Endodermal cell (in vitro differentiated cells): ENCODE measurements around the gene ERC1. TPM values are rescaled to one million over a fixed set of nuclear protein-coding genes. Genes with fewer than 3 reads are reported as not detected.

Experiments
- DNase-seq: peaks from one replicate; pipeline ENCODE4 v3.0.0-alpha.2; 2017
- H3K27ac ChIP-seq: 2 replicates; pipeline ENCODE4 v1.5.1; 2013; ENCODE audit warnings: mild to moderate bottlenecking, low read depth, low read length, moderate library complexity
- H3K27me3 ChIP-seq: 2 replicates; pipeline ENCODE4 v1.6.1; 2013; ENCODE audit warnings: mild to moderate bottlenecking, low read length, moderate library complexity; ENCODE audit not compliant: insufficient read depth, control insufficient read depth, poor library complexity, severe bottlenecking
- H3K36me3 ChIP-seq: 2 replicates; pipeline ENCODE4 v1.7.0; 2013; ENCODE audit warnings: mild to moderate bottlenecking, low read length, moderate library complexity; ENCODE audit not compliant: control insufficient read depth, insufficient read depth
- H3K4me1 ChIP-seq: one replicate; pipeline ENCODE4 v1.7.0; 2013; ENCODE audit warnings: low read length; ENCODE audit not compliant: control insufficient read depth, insufficient read depth
- H3K4me3 ChIP-seq: 2 replicates; pipeline ENCODE4 v1.5.1; 2013; ENCODE audit warnings: mild to moderate bottlenecking, low read length, moderate library complexity
- H3K9ac ChIP-seq: 2 replicates; pipeline ENCODE4 v1.6.1; 2013; ENCODE audit warnings: mild to moderate bottlenecking, low read length, moderate library complexity; ENCODE audit not compliant: poor library complexity, severe bottlenecking; ENCODE audit errors: extremely low read depth
- H3K9me3 ChIP-seq: 2 replicates; pipeline ENCODE4 v1.6.1; 2013; ENCODE audit warnings: mild to moderate bottlenecking, low read length, moderate library complexity; ENCODE audit not compliant: control insufficient read depth
- H3K27ac Mint-ChIP-seq: 2 replicates; pipeline ENCODE4 v1.8.0; 2020; ENCODE audit warnings: mixed read lengths
- H3K27me3 Mint-ChIP-seq: 2 replicates; pipeline ENCODE4 v1.8.0; 2021; ENCODE audit warnings: mild to moderate bottlenecking, mixed read lengths; ENCODE audit not compliant: insufficient read depth
- H3K36me3 Mint-ChIP-seq: 2 replicates; pipeline ENCODE4 v1.8.0; 2020; ENCODE audit warnings: low read depth, mixed read lengths
- H3K4me1 Mint-ChIP-seq: 2 replicates; pipeline ENCODE4 v1.8.0; 2020; ENCODE audit warnings: mixed read lengths
- H3K4me3 Mint-ChIP-seq: 2 replicates; pipeline ENCODE4 v1.8.0; 2020; ENCODE audit warnings: mild to moderate bottlenecking, moderate library complexity, mixed read lengths
- H3K9me3 Mint-ChIP-seq: 2 replicates; pipeline ENCODE4 v1.8.0; 2020; ENCODE audit warnings: mild to moderate bottlenecking, mixed read lengths
- CTCF ChIP-seq: fragments of 200-600 bp; sonication (generic); conservative IDR thresholded peaks from 2 replicates; pipeline ENCODE4 v1.5.0; 2021; ENCODE audit warnings: antibody characterized with exemption, mild to moderate bottlenecking
- WGBS, 2 experiments: methylation state at CpG; one replicate each; pipeline versions ENCODE4 v1.1.5 to v1.1.7; 2013; ENCODE audit warnings: missing lambda C conversion rate in 2 of 2, mixed read lengths in 1 of 2; ENCODE audit not compliant: insufficient coverage in 1 of 2, insufficient read length in 1 of 2; 5-methylcytosine and 5-hydroxymethylcytosine counted together
- total RNA-seq, 2 donors: library from RNA; stranded (reverse); fragmentation: NEBNext Ultra II Directional in 1 of 2; extraction: Animal tissue kit (Norgen Biotek cat#: 25700) in 1 of 2; gene quantifications; 2 replicates in 1 of 2; 3 replicates in 1 of 2; pipeline ENCODE4 v1.2.1, GENCODE V29; 2021

The ERC1 gene
- total RNA-seq, 2 donors from 2014 or later, result 60.6 to 159 TPM

GRCh38 chr12:1064317-1064716 is 73.3 kb downstream of the ERC1 start:
- Histone ChIP-seq H3K4me1 (no peaks in the 10 kb centered on the region), H3K9me3 (peaks cover 39% of the 10 kb centered on the region), H3K4me3 (peak overlapping the region; percentile 23), H3K27ac (no peak overlapping the region), H3K9ac (no peak overlapping the region), H3K27me3 (no peaks in the 10 kb centered on the region), H3K36me3 (peaks cover 17% of the 10 kb centered on the region)
- Mint-ChIP-seq H3K4me3 (no peak overlapping the region), H3K9me3 (peaks cover 51% of the 10 kb centered on the region), H3K4me1 (no peaks in the 10 kb centered on the region), H3K36me3 (peaks cover 53% of the 10 kb centered on the region), H3K27ac (no peak overlapping the region), H3K27me3 (no peaks in the 10 kb centered on the region)
- DNase-seq, result no peak
- whole genome bisulfite sequencing, 2 experiments, result 93 to 98% methylated on average over 2 of the region's 2 CpGs
- TF ChIP-seq CTCF, result no peak

GRCh38 chr12:1065629-1066028 is 74.6 kb downstream of the ERC1 start:
- Histone ChIP-seq H3K9me3 (peaks cover 32% of the 10 kb centered on the region), H3K9ac (no peak overlapping the region), H3K27ac (no peak overlapping the region), H3K4me3 (no peak overlapping the region), H3K27me3 (no peaks in the 10 kb centered on the region), H3K36me3 (peaks cover 17% of the 10 kb centered on the region), H3K4me1 (no peaks in the 10 kb centered on the region)
- no peak for TF ChIP-seq CTCF
- Mint-ChIP-seq H3K36me3 (peaks cover 43% of the 10 kb centered on the region), H3K4me1 (no peaks in the 10 kb centered on the region), H3K27ac (no peak overlapping the region), H3K4me3 (no peak overlapping the region), H3K27me3 (no peaks in the 10 kb centered on the region), H3K9me3 (peaks cover 40% of the 10 kb centered on the region)
- no peak for DNase-seq
- 89 to 96% methylated on average over 3 of the region's 3 CpGs for WGBS, 2 experiments

GRCh38 chr12:1069846-1070245 is 78.8 kb downstream of the ERC1 start:
- Histone ChIP-seq H3K27me3 (no peaks in the 10 kb centered on the region), H3K27ac (no peak overlapping the region), H3K4me1 (no peaks in the 10 kb centered on the region), H3K9me3 (peaks cover 4% of the 10 kb centered on the region), H3K9ac (no peak overlapping the region), H3K4me3 (no peak overlapping the region), H3K36me3 (no peaks in the 10 kb centered on the region)
- no peak for TF ChIP-seq CTCF
- DNase-seq, result no peak
- H3K36me3 Mint-ChIP-seq, result peaks cover 18% of the 10 kb centered on the region
- H3K27me3 Mint-ChIP-seq, result no peaks in the 10 kb centered on the region
- H3K9me3 Mint-ChIP-seq, result peaks cover 4% of the 10 kb centered on the region
- H3K4me3 Mint-ChIP-seq, result no peak overlapping the region
- WGBS, 2 experiments, result 86 to 93% methylated on average over 2 of the region's 2 CpGs
- H3K4me1 Mint-ChIP-seq, result no peaks in the 10 kb centered on the region
- H3K27ac Mint-ChIP-seq, result no peak overlapping the region
